ENCODE measurements around the gene EAPP. TPM values are rescaled to one million over a fixed set of nuclear protein-coding genes. Genes with fewer than 3 reads are reported as not detected.
"Not testable (repeated sequence)": the region's sequence is repeated elsewhere in the genome, so short reads cannot be mapped to it uniquely, and the experiment has no call there.

Gene EAPP
- polyA plus RNA-seq (2012; ENCODE audit: low read depth, missing spikeins), result 34.8 TPM

- peak; percentile 89 for FAIRE-seq
- TF ChIP-seq SPI1 (IDR thresholded peaks at IDR 0.05; ENCODE audit: low read depth, low read length) (peak; percentile 58), TAF1 (IDR thresholded peaks at IDR 0.05; ENCODE audit: low read depth, low read length) (peak; percentile 46; the same call in 1 of the 2 replicates), POLR2A (IDR thresholded peaks at IDR 0.05; ENCODE audit: low read depth, low read length) (peak; percentile 88), PAX5 (IDR thresholded peaks at IDR 0.05; ENCODE audit: insufficient read depth, low read length, severe bottlenecking) (no peak), POLR2AphosphoS5 (IDR thresholded peaks at IDR 0.05; ENCODE audit: low read depth, low read length) (peak; percentile 70; the same call in 1 of the 2 replicates), POU2F2 (IDR thresholded peaks at IDR 0.05; ENCODE audit: low read depth, low read length) (no peak)
- DNase-seq (ENCODE audit: insufficient read length, low spot score), result peak; percentile 96
Observed at GRCh38 chr14:34539407-34540180, at the start of gene EAPP. Gene EAPP, minus strand, starts transcription at chr14:34539701. Its CDS starts 73 bp downstream, at chr14:34539628.

- TF ChIP-seq POU2F2 (IDR thresholded peaks at IDR 0.05; ENCODE audit: low read depth, low read length) (no peak), POLR2A (IDR thresholded peaks at IDR 0.05; ENCODE audit: low read depth, low read length) (no peak), POLR2AphosphoS5 (IDR thresholded peaks at IDR 0.05; ENCODE audit: low read depth, low read length) (no peak), SPI1 (IDR thresholded peaks at IDR 0.05; ENCODE audit: low read depth, low read length) (no peak), TAF1 (IDR thresholded peaks at IDR 0.05; ENCODE audit: low read depth, low read length) (no peak), PAX5 (IDR thresholded peaks at IDR 0.05; ENCODE audit: insufficient read depth, low read length, severe bottlenecking) (no peak)
- DNase-seq (ENCODE audit: insufficient read length, low spot score) (no peak), FAIRE-seq (no peak)
Observed at GRCh38 chr14:34583525-34583924, 44.0 kb upstream of the EAPP start.

- DNase-seq (ENCODE audit: insufficient read length, low spot score) (no peak), FAIRE-seq (no peak)
- TF ChIP-seq POLR2AphosphoS5 (IDR thresholded peaks at IDR 0.05; ENCODE audit: low read depth, low read length), result no peak
- TF ChIP-seq POU2F2 (IDR thresholded peaks at IDR 0.05; ENCODE audit: low read depth, low read length), result no peak
- no peak for TF ChIP-seq SPI1 (IDR thresholded peaks at IDR 0.05; ENCODE audit: low read depth, low read length)
- TF ChIP-seq POLR2A (IDR thresholded peaks at IDR 0.05; ENCODE audit: low read depth, low read length), result no peak
- TF ChIP-seq TAF1 (IDR thresholded peaks at IDR 0.05; ENCODE audit: low read depth, low read length), result no peak
- TF ChIP-seq PAX5 (IDR thresholded peaks at IDR 0.05; ENCODE audit: insufficient read depth, low read length, severe bottlenecking), result no peak
Observed at GRCh38 chr14:34582117-34582680, 42.7 kb upstream of the EAPP start.

- no peak for DNase-seq (ENCODE audit: insufficient read length, low spot score)
- FAIRE-seq, result no peak
- TF ChIP-seq POU2F2 (IDR thresholded peaks at IDR 0.05; ENCODE audit: low read depth, low read length), result no peak
Observed at GRCh38 chr14:34580381-34580780, 40.9 kb upstream of the EAPP start.

- no peak for FAIRE-seq
Observed at GRCh38 chr14:34571771-34572170, 32.3 kb upstream of the EAPP start.

GRCh38 chr14:34569750-34570149, 30.2 kb upstream of the EAPP start:
- TF ChIP-seq PAX5 (IDR thresholded peaks at IDR 0.05; ENCODE audit: insufficient read depth, low read length, severe bottlenecking) (no peak), POLR2AphosphoS5 (IDR thresholded peaks at IDR 0.05; ENCODE audit: low read depth, low read length) (no peak), POLR2A (IDR thresholded peaks at IDR 0.05; ENCODE audit: low read depth, low read length) (no peak), TAF1 (IDR thresholded peaks at IDR 0.05; ENCODE audit: low read depth, low read length) (no peak), SPI1 (IDR thresholded peaks at IDR 0.05; ENCODE audit: low read depth, low read length) (no peak), POU2F2 (IDR thresholded peaks at IDR 0.05; ENCODE audit: low read depth, low read length) (no peak)
- DNase-seq (ENCODE audit: insufficient read length, low spot score) (no peak), FAIRE-seq (no peak)

More at GRCh38 chr14:34571771-34572170, 32.3 kb upstream of the EAPP start:
- no peak for DNase-seq (ENCODE audit: insufficient read length, low spot score)
- TF ChIP-seq POU2F2 (IDR thresholded peaks at IDR 0.05; ENCODE audit: low read depth, low read length) (no peak), SPI1 (IDR thresholded peaks at IDR 0.05; ENCODE audit: low read depth, low read length) (no peak), PAX5 (IDR thresholded peaks at IDR 0.05; ENCODE audit: insufficient read depth, low read length, severe bottlenecking) (no peak)

GRCh38 chr14:34568803-34569202, 29.3 kb upstream of the EAPP start:
- DNase-seq (ENCODE audit: insufficient read length, low spot score), result no peak
- no peak for FAIRE-seq
- TF ChIP-seq POLR2AphosphoS5 (IDR thresholded peaks at IDR 0.05; ENCODE audit: low read depth, low read length), result no peak
- TF ChIP-seq PAX5 (IDR thresholded peaks at IDR 0.05; ENCODE audit: insufficient read depth, low read length, severe bottlenecking), result no peak
- TF ChIP-seq SPI1 (IDR thresholded peaks at IDR 0.05; ENCODE audit: low read depth, low read length), result no peak
- no peak for TF ChIP-seq POU2F2 (IDR thresholded peaks at IDR 0.05; ENCODE audit: low read depth, low read length)
- TF ChIP-seq TAF1 (IDR thresholded peaks at IDR 0.05; ENCODE audit: low read depth, low read length), result no peak
- TF ChIP-seq POLR2A (IDR thresholded peaks at IDR 0.05; ENCODE audit: low read depth, low read length), result no peak

- DNase-seq (ENCODE audit: insufficient read length, low spot score) (no peak), FAIRE-seq (no peak)
- TF ChIP-seq TAF1 (IDR thresholded peaks at IDR 0.05; ENCODE audit: low read depth, low read length), result no peak
- TF ChIP-seq SPI1 (IDR thresholded peaks at IDR 0.05; ENCODE audit: low read depth, low read length), result no peak
- TF ChIP-seq POLR2AphosphoS5 (IDR thresholded peaks at IDR 0.05; ENCODE audit: low read depth, low read length), result no peak
- no peak for TF ChIP-seq POU2F2 (IDR thresholded peaks at IDR 0.05; ENCODE audit: low read depth, low read length)
- TF ChIP-seq POLR2A (IDR thresholded peaks at IDR 0.05; ENCODE audit: low read depth, low read length), result no peak
- TF ChIP-seq PAX5 (IDR thresholded peaks at IDR 0.05; ENCODE audit: insufficient read depth, low read length, severe bottlenecking), result no peak
Observed at GRCh38 chr14:34562776-34563150, 23.3 kb upstream of the EAPP start.

- not testable (repeated sequence) for FAIRE-seq; DNase-seq (ENCODE audit: insufficient read length, low spot score)
Observed at GRCh38 chr14:34562037-34562775, 22.7 kb upstream of the EAPP start.

- not testable (repeated sequence) for FAIRE-seq; DNase-seq (ENCODE audit: insufficient read length, low spot score)
Observed at GRCh38 chr14:34556498-34556829, 17.0 kb upstream of the EAPP start.

- peak; percentile 90 for FAIRE-seq
- not testable (repeated sequence) for DNase-seq (ENCODE audit: insufficient read length, low spot score)
Observed at GRCh38 chr14:34555583-34556497, 16.3 kb upstream of the EAPP start.
